OCI-LY3 (cell line): Measurements from ENCODE around the gene HS3ST3A1.

Experiments
- H2AFZ ChIP-seq: fragments of 200-600, 300-600 bp; shearing (Covaris generic); 2 replicates; pipeline ENCODE4 v1.6.0; 2014; ENCODE audit warnings: antibody characterized with exemption, low read depth, low read length
- H3K27ac ChIP-seq: fragments of 200-600, 300-600 bp; sonication (generic); 2 replicates; pipeline ENCODE4 v1.5.1; 2014; ENCODE audit warnings: mild to moderate bottlenecking, low read length, moderate library complexity, mixed read lengths
- H3K27me3 ChIP-seq: fragments of 200-600, 300-600 bp; sonication (generic); 2 replicates; pipeline ENCODE4 v1.6.1; 2014; ENCODE audit warnings: low read depth, low read length, mixed read lengths
- H3K36me3 ChIP-seq: fragments of 200-600, 300-600 bp; sonication (generic); replicated peaks from 2 replicates; pipeline ENCODE3; 2014; ENCODE audit warnings: low read depth, low read length, mixed read lengths
- H3K4me1 ChIP-seq: fragments of 300-600, 200-600 bp; sonication (generic); 2 replicates; pipeline ENCODE4 v1.6.1; 2014; ENCODE audit warnings: low read length, mixed read lengths
- H3K4me2 ChIP-seq: fragments of 200-600, 300-600 bp; sonication (generic); 2 replicates; pipeline ENCODE4 v1.6.1; 2014; ENCODE audit warnings: low read length, mixed read lengths
- H3K4me3 ChIP-seq: fragments of 300-600, 200-600 bp; sonication (generic); 2 replicates; pipeline ENCODE4 v1.5.1; 2014; ENCODE audit warnings: antibody characterized with exemption, mild to moderate bottlenecking, low read length, moderate library complexity
- H3K79me2 ChIP-seq: fragments of 300-600, 200-600 bp; shearing (Covaris generic); 2 replicates; pipeline ENCODE4 v1.6.1; 2014; ENCODE audit warnings: mild to moderate bottlenecking, low read length, mixed read lengths
- H3K9ac ChIP-seq: fragments of 300-600, 200-600 bp; shearing (Covaris generic); 2 replicates; pipeline ENCODE4 v1.6.0; 2014; ENCODE audit warnings: mild to moderate bottlenecking, low read length, moderate library complexity
- H3K9me3 ChIP-seq: fragments of 200-600, 300-600 bp; shearing (Covaris generic); 2 replicates; pipeline ENCODE4 v1.6.1; 2014; ENCODE audit warnings: low read length, mixed read lengths; ENCODE audit not compliant: insufficient read depth
- H4K20me1 ChIP-seq: fragments of 200-600, 300-600 bp; sonication (generic); 2 replicates; pipeline ENCODE4 v1.6.1; 2016; ENCODE audit warnings: low read length, mixed read lengths; ENCODE audit not compliant: insufficient read depth
- CTCF ChIP-seq: fragments of 200-600, 300-600 bp; sonication (generic); IDR thresholded peaks from 2 replicates; pipeline ENCODE4 v1.5.1; 2014; ENCODE audit warnings: antibody characterized with exemption, low read length, low read depth
- EZH2phosphoT487 ChIP-seq: fragments of 200-600 bp; shearing (Covaris generic); IDR thresholded peaks from 2 replicates; pipeline ENCODE4 v1.6.1; 2018; ENCODE audit warnings: antibody characterized with exemption, mixed run types, low read depth

Gene HS3ST3A1

GRCh38 chr17:13546851-13547250 lies 54.9 kb downstream of the HS3ST3A1 start:
- H4K20me1 ChIP-seq, result no peaks in the 10 kb centered on the region
- no peaks in the 10 kb centered on the region for H3K79me2 ChIP-seq
- no peak overlapping the region for H3K4me2 ChIP-seq
- no peaks in the 10 kb centered on the region for H3K4me1 ChIP-seq
- no peak overlapping the region for H3K9ac ChIP-seq
- no peak for TF ChIP-seq CTCF
- no peak for TF ChIP-seq EZH2phosphoT487
- no peak overlapping the region for H2AFZ ChIP-seq
- no peaks in the 10 kb centered on the region for H3K36me3 ChIP-seq
- H3K4me3 ChIP-seq, result no peak overlapping the region
- H3K9me3 ChIP-seq, result no peaks in the 10 kb centered on the region
- H3K27ac ChIP-seq, result no peak overlapping the region
- no peaks in the 10 kb centered on the region for H3K27me3 ChIP-seq

GRCh38 chr17:13545941-13546340 lies 55.8 kb downstream of the HS3ST3A1 start:
- H3K36me3 ChIP-seq, result no peaks in the 10 kb centered on the region
- no peaks in the 10 kb centered on the region for H3K79me2 ChIP-seq
- no peak overlapping the region for H3K27ac ChIP-seq
- no peaks in the 10 kb centered on the region for H3K9me3 ChIP-seq
- no peak for TF ChIP-seq CTCF
- TF ChIP-seq EZH2phosphoT487, result no peak
- H3K4me3 ChIP-seq, result no peak overlapping the region
- no peak overlapping the region for H3K9ac ChIP-seq
- no peaks in the 10 kb centered on the region for H4K20me1 ChIP-seq
- H3K27me3 ChIP-seq, result no peaks in the 10 kb centered on the region
- no peak overlapping the region for H3K4me2 ChIP-seq
- no peak overlapping the region for H2AFZ ChIP-seq
- no peaks in the 10 kb centered on the region for H3K4me1 ChIP-seq

GRCh38 chr17:13544765-13545164 lies 57.0 kb downstream of the HS3ST3A1 start:
- Histone ChIP-seq H3K9me3 (no peaks in the 10 kb centered on the region), H4K20me1 (no peaks in the 10 kb centered on the region), H3K79me2 (no peaks in the 10 kb centered on the region), H3K9ac (no peak overlapping the region), H3K4me1 (no peaks in the 10 kb centered on the region), H2AFZ (no peak overlapping the region), H3K4me3 (no peak overlapping the region), H3K4me2 (no peak overlapping the region), H3K36me3 (no peaks in the 10 kb centered on the region), H3K27ac (no peak overlapping the region), H3K27me3 (no peaks in the 10 kb centered on the region)
- no peak for TF ChIP-seq CTCF
- no peak for TF ChIP-seq EZH2phosphoT487

- Histone ChIP-seq H3K9me3 (no peaks in the 10 kb centered on the region), H3K4me3 (no peak overlapping the region), H3K27me3 (no peaks in the 10 kb centered on the region), H3K4me1 (no peaks in the 10 kb centered on the region), H4K20me1 (no peaks in the 10 kb centered on the region), H3K4me2 (no peak overlapping the region), H3K9ac (no peak overlapping the region), H3K36me3 (no peaks in the 10 kb centered on the region), H2AFZ (no peak overlapping the region), H3K79me2 (no peaks in the 10 kb centered on the region), H3K27ac (no peak overlapping the region)
- no peak for TF ChIP-seq EZH2phosphoT487
- TF ChIP-seq CTCF, result no peak
Observed at GRCh38 chr17:13544292-13544691, 57.4 kb downstream of the HS3ST3A1 start.
